ENCODE data around the gene KRT85.

GRCh38 chr12:52331833-52332232, 35.4 kb downstream of the KRT85 start:
- TF ChIP-seq CTCF (conservative IDR thresholded peaks at IDR 0.05; ENCODE audit: low read depth, low read length) (no peak), POLR2A (IDR thresholded peaks at IDR 0.05; ENCODE audit: low read depth, low read length) (no peak), SMC3 (IDR thresholded peaks at IDR 0.05; ENCODE audit: low read depth, low read length) (no peak), RAD21 (IDR thresholded peaks at IDR 0.05; ENCODE audit: low read length) (no peak)
